Measurements from ENCODE around the gene TYW3.
A peak's percentile ranks its signal among the peaks of the same experiment; 100 is the strongest.

Gene TYW3

DNA sequence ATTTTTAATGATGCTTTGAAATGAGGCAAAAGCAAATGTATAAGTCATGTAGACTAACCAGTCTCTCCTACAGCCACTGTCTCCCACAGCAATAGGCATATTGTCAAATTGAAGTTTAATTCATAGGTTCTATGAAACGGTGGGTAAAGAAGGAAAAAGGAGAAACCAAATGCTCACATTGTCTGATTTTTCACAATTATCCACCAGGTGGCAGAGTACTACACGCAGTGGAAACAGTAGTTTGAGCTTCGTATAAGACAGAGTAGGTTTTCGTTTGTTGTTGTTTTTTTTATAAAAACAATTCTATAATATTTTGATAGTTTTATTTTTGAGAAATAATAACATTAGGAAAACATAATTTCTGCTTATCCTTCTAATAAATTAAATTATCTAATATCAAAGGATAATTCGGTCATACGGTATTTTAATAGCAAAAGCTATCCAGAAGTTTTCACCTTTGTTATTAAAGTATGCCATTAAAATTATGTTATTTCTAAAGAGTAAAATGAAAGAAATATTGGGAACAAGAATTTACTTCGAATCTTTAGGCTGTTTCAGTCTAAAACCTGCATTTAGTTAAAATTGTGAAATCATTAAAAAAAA lies 39.1 kb downstream of the TYW3 start:
- peak; percentile 22 for DNase-seq
- no peak for TF ChIP-seq EZH2 (IDR thresholded peaks at IDR 0.05; ENCODE audit: borderline replicate concordance, low read depth, low read length, severe bottlenecking)
- TF ChIP-seq, protein P1, sequence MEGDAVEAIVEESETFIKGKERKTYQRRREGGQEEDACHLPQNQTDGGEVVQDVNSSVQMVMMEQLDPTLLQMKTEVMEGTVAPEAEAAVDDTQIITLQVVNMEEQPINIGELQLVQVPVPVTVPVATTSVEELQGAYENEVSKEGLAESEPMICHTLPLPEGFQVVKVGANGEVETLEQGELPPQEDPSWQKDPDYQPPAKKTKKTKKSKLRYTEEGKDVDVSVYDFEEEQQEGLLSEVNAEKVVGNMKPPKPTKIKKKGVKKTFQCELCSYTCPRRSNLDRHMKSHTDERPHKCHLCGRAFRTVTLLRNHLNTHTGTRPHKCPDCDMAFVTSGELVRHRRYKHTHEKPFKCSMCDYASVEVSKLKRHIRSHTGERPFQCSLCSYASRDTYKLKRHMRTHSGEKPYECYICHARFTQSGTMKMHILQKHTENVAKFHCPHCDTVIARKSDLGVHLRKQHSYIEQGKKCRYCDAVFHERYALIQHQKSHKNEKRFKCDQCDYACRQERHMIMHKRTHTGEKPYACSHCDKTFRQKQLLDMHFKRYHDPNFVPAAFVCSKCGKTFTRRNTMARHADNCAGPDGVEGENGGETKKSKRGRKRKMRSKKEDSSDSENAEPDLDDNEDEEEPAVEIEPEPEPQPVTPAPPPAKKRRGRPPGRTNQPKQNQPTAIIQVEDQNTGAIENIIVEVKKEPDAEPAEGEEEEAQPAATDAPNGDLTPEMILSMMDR (IDR thresholded peaks at IDR 0.05; ENCODE audit: borderline replicate concordance, extremely low read depth, low read length, poor library complexity, severe bottlenecking): peak; percentile 80
- H3K4me3 ChIP-seq (ENCODE audit: low read depth in 1 of 2, low read length in 2 of 2): no peak overlapping the region
- no peak overlapping the region for H2AFZ ChIP-seq (ENCODE audit: low read depth, low read length)
- H3K27ac ChIP-seq (ENCODE audit: low read length): no peak overlapping the region
- no peak overlapping the region for H3K4me2 ChIP-seq (ENCODE audit: insufficient read depth, low read length)
- H3K9me3 ChIP-seq (ENCODE audit: insufficient read depth, low read length, severe bottlenecking): no peaks in the 10 kb centered on the region
- H4K20me1 ChIP-seq (ENCODE audit: insufficient read depth, low read length): no peaks in the 10 kb centered on the region
- H3K36me3 ChIP-seq (ENCODE audit: insufficient read depth, low read length): no peaks in the 10 kb centered on the region
- peak; percentile 74; the same call in 2 of the 3 replicates for ATAC-seq (ENCODE audit: insufficient read depth, low read depth)
- no peak overlapping the region for H3K9ac ChIP-seq (ENCODE audit: low read depth, low read length)
- no peaks in the 10 kb centered on the region for H3K4me1 ChIP-seq (ENCODE audit: insufficient read depth, low read length)
- H3K79me2 ChIP-seq (ENCODE audit: insufficient read depth, low read length): no peaks in the 10 kb centered on the region
- H3K27me3 ChIP-seq (ENCODE audit: insufficient read depth, low read length, poor library complexity): peaks cover 3% of the 10 kb centered on the region

DNA sequence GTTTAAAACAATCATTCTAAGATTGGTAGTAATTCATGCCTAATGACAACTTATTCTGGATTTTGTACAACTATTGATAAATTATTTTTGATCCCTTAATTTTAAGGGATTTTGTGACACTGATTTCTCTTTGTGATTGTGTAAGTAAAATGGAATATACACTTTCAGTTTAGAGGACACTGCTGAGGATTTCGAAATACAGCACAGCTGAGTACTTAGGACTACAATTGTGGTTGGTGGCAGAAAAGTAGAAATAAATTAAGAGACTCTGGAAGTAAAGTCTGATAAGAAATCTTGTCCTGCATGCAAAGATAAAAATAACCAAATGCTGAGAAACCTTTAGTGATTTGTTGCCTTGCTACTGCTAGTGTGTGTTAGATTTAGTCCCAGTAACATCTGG lies 40.0 kb downstream of the TYW3 start:
- no peak overlapping the region for H3K9ac ChIP-seq (ENCODE audit: low read depth, low read length)
- H3K79me2 ChIP-seq (ENCODE audit: insufficient read depth, low read length): no peaks in the 10 kb centered on the region
- TF ChIP-seq, protein P1 (IDR thresholded peaks at IDR 0.05; ENCODE audit: borderline replicate concordance, extremely low read depth, low read length, poor library complexity, severe bottlenecking): no peak
- TF ChIP-seq EZH2 (IDR thresholded peaks at IDR 0.05; ENCODE audit: borderline replicate concordance, low read depth, low read length, severe bottlenecking): no peak
- no peak for ATAC-seq (ENCODE audit: insufficient read depth, low read depth)
- H3K4me3 ChIP-seq (ENCODE audit: low read depth in 1 of 2, low read length in 2 of 2): no peak overlapping the region
- DNase-seq: no peak
- no peak overlapping the region for H3K4me2 ChIP-seq (ENCODE audit: insufficient read depth, low read length)
- no peaks in the 10 kb centered on the region for H3K4me1 ChIP-seq (ENCODE audit: insufficient read depth, low read length)
- H4K20me1 ChIP-seq (ENCODE audit: insufficient read depth, low read length): no peaks in the 10 kb centered on the region
- no peaks in the 10 kb centered on the region for H3K9me3 ChIP-seq (ENCODE audit: insufficient read depth, low read length, severe bottlenecking)
- H3K27me3 ChIP-seq (ENCODE audit: insufficient read depth, low read length, poor library complexity): peaks cover 3% of the 10 kb centered on the region
- H3K36me3 ChIP-seq (ENCODE audit: insufficient read depth, low read length): no peaks in the 10 kb centered on the region
- no peak overlapping the region for H3K27ac ChIP-seq (ENCODE audit: low read length)
- no peak overlapping the region for H2AFZ ChIP-seq (ENCODE audit: low read depth, low read length)

DNA sequence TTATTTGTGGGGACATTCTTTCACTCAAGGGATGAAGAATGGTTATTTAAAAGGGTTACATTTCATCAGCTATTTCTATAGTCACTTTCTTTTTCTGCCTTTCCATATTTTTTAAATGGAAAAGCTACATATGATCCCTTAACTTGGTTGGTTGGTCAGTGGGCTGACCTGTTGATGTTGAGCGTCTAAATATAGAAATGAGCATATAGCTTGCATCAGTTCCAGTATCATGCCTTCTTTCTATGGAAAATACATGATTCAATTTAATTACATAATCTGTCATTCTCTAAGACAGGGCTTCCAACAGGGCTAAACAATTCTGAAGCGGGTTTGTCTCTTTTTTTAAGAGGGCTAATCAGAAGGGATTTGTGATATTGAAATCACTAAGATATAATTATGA lies 40.6 kb downstream of the TYW3 start:
- TF ChIP-seq EZH2 (IDR thresholded peaks at IDR 0.05; ENCODE audit: borderline replicate concordance, low read depth, low read length, severe bottlenecking): no peak
- TF ChIP-seq, protein P1 (IDR thresholded peaks at IDR 0.05; ENCODE audit: borderline replicate concordance, extremely low read depth, low read length, poor library complexity, severe bottlenecking): no peak
- Histone ChIP-seq H3K4me2 (ENCODE audit: insufficient read depth, low read length) (no peak overlapping the region), H2AFZ (ENCODE audit: low read depth, low read length) (no peak overlapping the region), H3K36me3 (ENCODE audit: insufficient read depth, low read length) (no peaks in the 10 kb centered on the region), H3K4me1 (ENCODE audit: insufficient read depth, low read length) (no peaks in the 10 kb centered on the region), H4K20me1 (ENCODE audit: insufficient read depth, low read length) (no peaks in the 10 kb centered on the region), H3K27me3 (ENCODE audit: insufficient read depth, low read length, poor library complexity) (peaks cover 3% of the 10 kb centered on the region), H3K9ac (ENCODE audit: low read depth, low read length) (no peak overlapping the region), H3K79me2 (ENCODE audit: insufficient read depth, low read length) (no peaks in the 10 kb centered on the region), H3K27ac (ENCODE audit: low read length) (no peak overlapping the region), H3K9me3 (ENCODE audit: insufficient read depth, low read length, severe bottlenecking) (no peaks in the 10 kb centered on the region), H3K4me3 (ENCODE audit: low read depth in 1 of 2, low read length in 2 of 2) (no peak overlapping the region)
- ATAC-seq (ENCODE audit: insufficient read depth, low read depth) (no peak), DNase-seq (no peak)
